Measurements from ENCODE around the gene ADARB2. TPM values are rescaled to one million over a fixed set of nuclear protein-coding genes. Genes with fewer than 3 reads are reported as not detected.

Gene ADARB2
- total and polyA plus RNA-seq, 10 of the 15 experiments (the other 5 are each of a cell fraction or from before 2014, with no cell fraction given), result 0.02 to 4.1 (median 0.76) TPM

- ChIA-PET POLR2A (no interaction called here), SMC1A (ENCODE audit: uncharacterized antibody, unreplicated experiment) (no interaction called here), RAD21 (ENCODE audit: unreplicated experiment) (no interaction called here), CTCF (no interaction called here)
- FAIRE-seq (no peak), ATAC-seq (no peak), DNase-seq (ENCODE audit: low read depth, low spot score) (no peak)
- Histone ChIP-seq H3K4me2 (ENCODE audit: control insufficient read depth, insufficient read depth) (no peak overlapping the region), H3K27ac (ENCODE audit: control insufficient read depth, insufficient read depth) (no peak overlapping the region), H3K79me2 (ENCODE audit: control insufficient read depth, insufficient read depth, low read length) (no peaks in the 10 kb centered on the region), H3K4me1 (ENCODE audit: control insufficient read depth, insufficient read depth, low read length) (no peaks in the 10 kb centered on the region), H3K4me3 (no peak overlapping the region), H3K9me3 (replicated peaks; ENCODE audit: control insufficient read depth, insufficient read depth, low read length) (no peaks in the 10 kb centered on the region), H4K20me1 (ENCODE audit: control insufficient read depth, insufficient read depth) (no peaks in the 10 kb centered on the region), H3K9ac (ENCODE audit: control insufficient read depth, insufficient read depth, low read length) (no peak overlapping the region), H3K36me3 (ENCODE audit: control insufficient read depth in 2 of 2, insufficient read depth in 2 of 2, low read length in 1 of 2) (no peaks in the 10 kb centered on the region), H2AFZ (ENCODE audit: control insufficient read depth, low read depth, low read length) (no peak overlapping the region), H3K27me3 (replicated peaks in 1 of 2; ENCODE audit: control insufficient read depth in 2 of 2, insufficient read depth in 2 of 2, low read length in 1 of 2) (no peaks in the 10 kb centered on the region; a peak in 1 of 4 replicates)
- BruUV-seq (replicated peaks), result no TSS peak
- in situ Hi-C loops (cut with MboI), result no loop called here
- intact Hi-C loops (cut with micrococcal nuclease; ENCODE audit: unreplicated experiment), result no loop called here
- 53% methylated on average over 3 of the region's 3 CpGs for WGBS (ENCODE audit: insufficient coverage, insufficient replicate concordance, low lambda C conversion rate, missing lambda C conversion rate)
- TF ChIP-seq IKZF2 (IDR thresholded peaks at IDR 0.05) (no peak), NBN (IDR thresholded peaks at IDR 0.05) (no peak), RB1 (IDR thresholded peaks at IDR 0.05; ENCODE audit: borderline replicate concordance) (no peak), TCF12 (IDR thresholded peaks at IDR 0.05; ENCODE audit: low read depth, low read length) (no peak), MYB (IDR thresholded peaks at IDR 0.05; ENCODE audit: borderline replicate concordance, low read depth, low read length) (no peak), CBFB (IDR thresholded peaks at IDR 0.05; ENCODE audit: low read depth) (no peak), SRF (IDR thresholded peaks at IDR 0.05; ENCODE audit: low read depth in 2 of 2, low read length in 2 of 2) (no peak), YY1 (IDR thresholded peaks at IDR 0.05; ENCODE audit: low read depth, low read length) (no peak), BCLAF1 (IDR thresholded peaks at IDR 0.05) (no peak), SMARCA5 (IDR thresholded peaks at IDR 0.05) (no peak), MEF2A (IDR thresholded peaks at IDR 0.05; ENCODE audit: insufficient read depth, low read depth, low read length) (no peak), PML (IDR thresholded peaks at IDR 0.05; ENCODE audit: low read length) (no peak), RFX5 (IDR thresholded peaks at IDR 0.05; ENCODE audit: low read depth, low read length) (no peak)
- TF ChIP-seq, protein P1, sequence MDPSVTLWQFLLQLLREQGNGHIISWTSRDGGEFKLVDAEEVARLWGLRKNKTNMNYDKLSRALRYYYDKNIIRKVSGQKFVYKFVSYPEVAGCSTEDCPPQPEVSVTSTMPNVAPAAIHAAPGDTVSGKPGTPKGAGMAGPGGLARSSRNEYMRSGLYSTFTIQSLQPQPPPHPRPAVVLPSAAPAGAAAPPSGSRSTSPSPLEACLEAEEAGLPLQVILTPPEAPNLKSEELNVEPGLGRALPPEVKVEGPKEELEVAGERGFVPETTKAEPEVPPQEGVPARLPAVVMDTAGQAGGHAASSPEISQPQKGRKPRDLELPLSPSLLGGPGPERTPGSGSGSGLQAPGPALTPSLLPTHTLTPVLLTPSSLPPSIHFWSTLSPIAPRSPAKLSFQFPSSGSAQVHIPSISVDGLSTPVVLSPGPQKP (IDR thresholded peaks at IDR 0.05; ENCODE audit: low read depth, low read length), result no peak
- TF ChIP-seq, protein P2, sequence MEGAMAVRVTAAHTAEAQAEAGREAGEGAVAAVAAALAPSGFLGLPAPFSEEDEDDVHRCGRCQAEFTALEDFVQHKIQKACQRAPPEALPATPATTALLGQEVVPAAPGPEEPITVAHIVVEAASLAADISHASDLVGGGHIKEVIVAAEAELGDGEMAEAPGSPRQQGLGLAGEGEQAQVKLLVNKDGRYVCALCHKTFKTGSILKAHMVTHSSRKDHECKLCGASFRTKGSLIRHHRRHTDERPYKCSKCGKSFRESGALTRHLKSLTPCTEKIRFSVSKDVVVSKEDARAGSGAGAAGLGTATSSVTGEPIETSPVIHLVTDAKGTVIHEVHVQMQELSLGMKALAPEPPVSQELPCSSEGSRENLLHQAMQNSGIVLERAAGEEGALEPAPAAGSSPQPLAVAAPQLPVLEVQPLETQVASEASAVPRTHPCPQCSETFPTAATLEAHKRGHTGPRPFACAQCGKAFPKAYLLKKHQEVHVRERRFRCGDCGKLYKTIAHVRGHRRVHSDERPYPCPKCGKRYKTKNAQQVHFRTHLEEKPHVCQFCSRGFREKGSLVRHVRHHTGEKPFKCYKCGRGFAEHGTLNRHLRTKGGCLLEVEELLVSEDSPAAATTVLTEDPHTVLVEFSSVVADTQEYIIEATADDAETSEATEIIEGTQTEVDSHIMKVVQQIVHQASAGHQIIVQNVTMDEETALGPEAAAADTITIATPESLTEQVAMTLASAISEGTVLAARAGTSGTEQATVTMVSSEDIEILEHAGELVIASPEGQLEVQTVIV (IDR thresholded peaks at IDR 0.05; ENCODE audit: borderline replicate concordance, partially characterized antibody), result no peak
- TF ChIP-seq, protein P3, sequence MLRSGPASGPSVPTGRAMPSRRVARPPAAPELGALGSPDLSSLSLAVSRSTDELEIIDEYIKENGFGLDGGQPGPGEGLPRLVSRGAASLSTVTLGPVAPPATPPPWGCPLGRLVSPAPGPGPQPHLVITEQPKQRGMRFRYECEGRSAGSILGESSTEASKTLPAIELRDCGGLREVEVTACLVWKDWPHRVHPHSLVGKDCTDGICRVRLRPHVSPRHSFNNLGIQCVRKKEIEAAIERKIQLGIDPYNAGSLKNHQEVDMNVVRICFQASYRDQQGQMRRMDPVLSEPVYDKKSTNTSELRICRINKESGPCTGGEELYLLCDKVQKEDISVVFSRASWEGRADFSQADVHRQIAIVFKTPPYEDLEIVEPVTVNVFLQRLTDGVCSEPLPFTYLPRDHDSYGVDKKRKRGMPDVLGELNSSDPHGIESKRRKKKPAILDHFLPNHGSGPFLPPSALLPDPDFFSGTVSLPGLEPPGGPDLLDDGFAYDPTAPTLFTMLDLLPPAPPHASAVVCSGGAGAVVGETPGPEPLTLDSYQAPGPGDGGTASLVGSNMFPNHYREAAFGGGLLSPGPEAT (IDR thresholded peaks at IDR 0.05; ENCODE audit: low read depth), result no peak
Measured at GRCh38 chr10:1632596-1632995, 104.7 kb downstream of the ADARB2 start.

Data from GM12878 (cell line).